H1 (cell line): ENCODE data around the gene NEGR1. TPM values are rescaled to one million over a fixed set of nuclear protein-coding genes. Genes with fewer than 3 reads are reported as not detected.

Experiments used
- CTCF ChIA-PET: fragments of 300-600 bp; sonication (Branson Sonifier 250); formaldehyde crosslinking; loops from one replicate; lab custom pipeline; 2021; ENCODE audit not compliant: partially characterized antibody; lab: Charles Lee
- POLR2A ChIA-PET: fragments of 300-600 bp; sonication (Branson Sonifier 250); formaldehyde crosslinking; loops from one replicate; lab custom pipeline; 2021; ENCODE audit warnings: inconsistent platforms; ENCODE audit not compliant: partially characterized antibody; lab: Charles Lee
- DNase-seq, 2 experiments: peaks; one replicate each; pipeline versions ENCODE4 v3.0.0 to v3.0.0-alpha.2; 2010 to 2022; ENCODE audit warnings: low spot score in 2 of 2, low read depth in 1 of 2, mixed read lengths in 1 of 2
- FAIRE-seq: peaks from 2 replicates; lab custom pipeline; 2011; peaks lifted over from hg19 to GRCh38; lab: Jason Lieb, UNC
- H2AFZ ChIP-seq: 2 replicates; pipeline ENCODE4 v1.8.1; 2012; ENCODE audit warnings: low read length, inconsistent platforms
- H2AK5ac ChIP-seq: 2 replicates; pipeline ENCODE4 v1.6.1; 2013; ENCODE audit warnings: low read depth, low read length
- H2BK120ac ChIP-seq: replicated peaks from 2 replicates; pipeline ENCODE3; 2013; ENCODE audit warnings: low read depth, low read length, inconsistent platforms
- H2BK12ac ChIP-seq: 2 replicates; pipeline ENCODE4 v1.6.1; 2013; ENCODE audit warnings: low read depth, low read length
- H2BK15ac ChIP-seq: 2 replicates; pipeline ENCODE4 v1.6.1; 2013; ENCODE audit warnings: low read length
- H2BK20ac ChIP-seq: 2 replicates; pipeline ENCODE4 v1.6.1; 2013; ENCODE audit warnings: low read length
- H2BK5ac ChIP-seq: 2 replicates; pipeline ENCODE4 v1.6.1; 2013; ENCODE audit warnings: low read depth, low read length
- H3K14ac ChIP-seq: 2 replicates; pipeline ENCODE4 v1.6.1; 2013; ENCODE audit warnings: inconsistent platforms; ENCODE audit not compliant: insufficient read length
- H3K18ac ChIP-seq: 2 replicates; pipeline ENCODE4 v1.6.1; 2013; ENCODE audit warnings: low read length; ENCODE audit errors: extremely low read depth
- H3K23ac ChIP-seq: 2 replicates; pipeline ENCODE4 v1.6.1; 2013; ENCODE audit warnings: inconsistent platforms; ENCODE audit not compliant: insufficient read length
- H3K23me2 ChIP-seq: 2 replicates; pipeline ENCODE4 v1.6.1; 2013; ENCODE audit warnings: low read depth, low read length
- H3K27ac ChIP-seq: 2 replicates; pipeline ENCODE4 v1.6.1; 2011; ENCODE audit warnings: low read depth, low read length, inconsistent platforms
- H3K27me3 ChIP-seq, 4 experiments: replicated peaks in 1 of 4; 1 replicate in 1 of 4; 2 replicates in 3 of 4; pipeline versions ENCODE4 v1.6.1 to v1.8.1; 2011 to 2013; ENCODE audit warnings: low read length in 3 of 4, mild to moderate bottlenecking in 3 of 4, inconsistent platforms in 2 of 4, mixed read lengths in 2 of 4, moderate library complexity in 1 of 4; ENCODE audit not compliant: control insufficient read depth in 3 of 4, insufficient read depth in 3 of 4; ENCODE audit errors: extremely low read depth in 1 of 4
- H3K36me3 ChIP-seq, 4 experiments: 2 replicates each; pipeline versions ENCODE4 v1.6.1 to v1.8.1; 2011 to 2013; ENCODE audit warnings: mild to moderate bottlenecking in 4 of 4, low read length in 3 of 4, moderate library complexity in 2 of 4, control low read depth in 1 of 4, inconsistent platforms in 1 of 4; ENCODE audit not compliant: insufficient read depth in 4 of 4, control insufficient read depth in 2 of 4
- H3K4ac ChIP-seq: replicated peaks from 2 replicates; pipeline ENCODE3; 2013; ENCODE audit warnings: low read length, low read depth, mixed read lengths, inconsistent platforms; ENCODE audit not compliant: insufficient read length
- H3K4me1 ChIP-seq, 4 experiments: replicated peaks in 1 of 4; 1 replicate in 1 of 4; 2 replicates in 3 of 4; pipeline versions ENCODE4 v1.6.1 to v1.8.1; 2011 to 2013; ENCODE audit warnings: low read length in 3 of 4, inconsistent platforms in 2 of 4, mixed read lengths in 1 of 4; ENCODE audit not compliant: insufficient read depth in 4 of 4, control insufficient read depth in 3 of 4
- H3K4me2 ChIP-seq, 2 experiments: 2 replicates each; pipeline versions ENCODE4 v1.6.1 to v1.8.1; 2011 to 2013; ENCODE audit warnings: low read depth in 2 of 2, low read length in 2 of 2, control low read depth in 1 of 2, inconsistent platforms in 1 of 2, mild to moderate bottlenecking in 1 of 2; ENCODE audit not compliant: insufficient read depth in 1 of 2
- H3K4me3 ChIP-seq, 4 experiments: fragments of 200-600, 300-600 bp in 1 of 4; sonication (generic), shearing (Covaris generic), sonication (Bioruptor Twin) in 1 of 4; 2 replicates each; pipeline versions ENCODE4 v1.5.1 to v1.8.1; 2011 to 2016; ENCODE audit warnings: low read length in 4 of 4, low read depth in 3 of 4, control low read depth in 2 of 4, inconsistent platforms in 2 of 4, mild to moderate bottlenecking in 2 of 4, mixed read lengths in 1 of 4, moderate library complexity in 1 of 4; ENCODE audit not compliant: insufficient read depth in 2 of 4; ENCODE audit errors: extremely low read depth in 1 of 4
- H3K56ac ChIP-seq: replicated peaks from 2 replicates; pipeline ENCODE3; 2013; ENCODE audit warnings: low read depth, mild to moderate bottlenecking, mixed read lengths, low read length, inconsistent platforms; ENCODE audit not compliant: insufficient read length
- H3K79me1 ChIP-seq: 2 replicates; pipeline ENCODE4 v1.6.1; 2013; ENCODE audit warnings: low read depth, low read length, control low read depth
- H3K79me2 ChIP-seq, 2 experiments: 2 replicates each; pipeline versions ENCODE4 v1.6.1 to v1.8.1; 2012 to 2013; ENCODE audit warnings: low read length in 2 of 2, mild to moderate bottlenecking in 2 of 2, inconsistent platforms in 1 of 2; ENCODE audit not compliant: insufficient read depth in 2 of 2, control insufficient read depth in 1 of 2
- H3K9ac ChIP-seq, 4 experiments: replicated peaks in 1 of 4; 1 replicate in 1 of 4; 2 replicates in 3 of 4; pipeline versions ENCODE4 v1.6.1 to v1.8.1; 2011 to 2013; ENCODE audit warnings: low read depth in 3 of 4, low read length in 3 of 4, control low read depth in 2 of 4, mild to moderate bottlenecking in 2 of 4, moderate library complexity in 2 of 4, inconsistent platforms in 1 of 4; ENCODE audit errors: extremely low read depth in 1 of 4
- H3K9me3 ChIP-seq, 2 experiments: 2 replicates each; pipeline versions ENCODE4 v1.6.1 to v1.8.1; 2012 to 2013; ENCODE audit warnings: mild to moderate bottlenecking in 2 of 2, moderate library complexity in 2 of 2, control low read depth in 1 of 2, inconsistent platforms in 1 of 2, low read depth in 1 of 2, low read length in 1 of 2, mixed read lengths in 1 of 2; ENCODE audit not compliant: insufficient read depth in 2 of 2
- H4K20me1 ChIP-seq, 2 experiments: replicated peaks in 1 of 2; 2 replicates each; pipeline versions ENCODE3 to v1.8.1; 2011 to 2013; ENCODE audit warnings: inconsistent platforms in 2 of 2, low read length in 2 of 2, mild to moderate bottlenecking in 1 of 2; ENCODE audit not compliant: insufficient read depth in 2 of 2, control insufficient read depth in 1 of 2
- H4K5ac ChIP-seq: 2 replicates; pipeline ENCODE4 v1.6.1; 2013; ENCODE audit warnings: low read length, low read depth, mixed read lengths, inconsistent platforms; ENCODE audit not compliant: insufficient read length
- H4K8ac ChIP-seq: 2 replicates; pipeline ENCODE4 v1.8.0; 2013; ENCODE audit warnings: mild to moderate bottlenecking, moderate library complexity, low read length, inconsistent platforms; ENCODE audit not compliant: insufficient read depth; ENCODE audit errors: extremely low read depth
- H4K91ac ChIP-seq: replicated peaks from 2 replicates; pipeline ENCODE3; 2013; ENCODE audit warnings: low read length, mixed read lengths, inconsistent platforms; ENCODE audit not compliant: insufficient read length
- BCL11A ChIP-seq, 2 experiments: IDR thresholded peaks; one replicate each; pipeline ENCODE4 v1.6.1; 2011; ENCODE audit warnings: low read depth in 2 of 2, low read length in 2 of 2, mild to moderate bottlenecking in 2 of 2
- E2F6 ChIP-seq: IDR thresholded peaks from 2 replicates; pipeline ENCODE4 v1.6.1; 2012; ENCODE audit warnings: inconsistent platforms
- KDM5A ChIP-seq: fragments of 200-600 bp; IDR thresholded peaks from 2 replicates; pipeline ENCODE4 v1.7.1; 2012; ENCODE audit warnings: mild to moderate bottlenecking, low read length, inconsistent platforms, mixed read lengths
- NRF1 ChIP-seq: IDR thresholded peaks from 2 replicates; pipeline ENCODE4 v1.6.1; 2011; ENCODE audit warnings: mild to moderate bottlenecking, low read depth, low read length, improper control_type of control experiment
- POLR2AphosphoS5 ChIP-seq: IDR thresholded peaks from 2 replicates; pipeline ENCODE4 v1.6.1; 2011; ENCODE audit warnings: low read depth, low read length
- TAF7 ChIP-seq: optimal IDR thresholded peaks from 2 replicates; pipeline ENCODE3; 2011; ENCODE audit warnings: low read depth, mild to moderate bottlenecking, inconsistent platforms, low read length, moderate library complexity, borderline replicate concordance
- TEAD4 ChIP-seq: IDR thresholded peaks from 2 replicates; pipeline ENCODE4 v1.6.1; 2012; ENCODE audit warnings: low read depth, low read length, inconsistent platforms, mixed read lengths
- YY1 ChIP-seq: IDR thresholded peaks from 2 replicates; pipeline ENCODE4 v1.6.1; 2011; ENCODE audit warnings: low read depth, mild to moderate bottlenecking, low read length
- polyA plus RNA-seq, 7 experiments: library from polyadenylated mRNA; depleted of rRNA in 3 of 7; stranded (reverse) in 5 of 7; unstranded in 2 of 7; fragments of >200 nt in 5 of 7; fragments of 200-250 nt in 2 of 7; gene quantifications; 1 replicate in 5 of 7; 2 replicates in 1 of 7; 4 replicates in 1 of 7; pipeline versions ENCODE4 v1.2.1 to v1.2.3, GENCODE V29; 2011 to 2013; ENCODE audit warnings: missing spikeins in 2 of 7, mixed read lengths in 2 of 7
- total RNA-seq: library from RNA; stranded (reverse); fragmentation: NEBNext Ultra II Directional; extraction: Animal tissue kit (Norgen Biotek cat#: 25700); gene quantifications from 2 replicates; pipeline ENCODE4 v1.2.1, GENCODE V29; 2021

The NEGR1 gene
- total and polyA plus RNA-seq, 2 of the 8 experiments (the other 6 are each of a cell fraction or from before 2014, with no cell fraction given) = 0.71 to 1.3 TPM

- POLR2A ChIA-PET = no interaction called here
- no peak for TF ChIP-seq TEAD4
- TF ChIP-seq E2F6 = no peak
- no peak for TF ChIP-seq YY1
- no peak for TF ChIP-seq NRF1
- no peak for TF ChIP-seq POLR2AphosphoS5
- no peak for TF ChIP-seq TAF7
- no peak for TF ChIP-seq BCL11A (IDR thresholded peaks at IDR 0.05; ENCODE audit: low read depth in 2 of 2, low read length in 2 of 2)
- TF ChIP-seq KDM5A = no peak
Observed at GRCh38 chr1:72150508-72150907, 131.8 kb downstream of the NEGR1 start.

More at GRCh38 chr1:72150508-72150907, 131.8 kb downstream of the NEGR1 start:
- no peak overlapping the region for H2BK12ac ChIP-seq
- no peak overlapping the region for H3K4me2 ChIP-seq
- no peak overlapping the region for H2AK5ac ChIP-seq
- no peaks in the 10 kb centered on the region for H3K4me1 ChIP-seq
- no peaks in the 10 kb centered on the region for H3K79me1 ChIP-seq
- no peak overlapping the region for H2BK5ac ChIP-seq
- FAIRE-seq = no peak
- no peak overlapping the region for H3K4ac ChIP-seq
- no peak overlapping the region for H3K56ac ChIP-seq
- H3K23ac ChIP-seq = no peak overlapping the region
- H3K18ac ChIP-seq = no peak overlapping the region
- no peak overlapping the region for H2BK120ac ChIP-seq
- no peak overlapping the region for H2AFZ ChIP-seq
- no peak overlapping the region for H4K91ac ChIP-seq
- H2BK20ac ChIP-seq = no peak overlapping the region
- H3K27ac ChIP-seq = no peak overlapping the region
- no peaks in the 10 kb centered on the region for H3K27me3 ChIP-seq
- no peak overlapping the region for H2BK15ac ChIP-seq
- no peak overlapping the region for H3K4me3 ChIP-seq
- H3K36me3 ChIP-seq = no peaks in the 10 kb centered on the region
- H3K9me3 ChIP-seq = no peaks in the 10 kb centered on the region
- H3K79me2 ChIP-seq = no peaks in the 10 kb centered on the region
- no peak overlapping the region for H4K5ac ChIP-seq
- H3K23me2 ChIP-seq = no peaks in the 10 kb centered on the region
- CTCF ChIA-PET = no interaction called here
- no peaks in the 10 kb centered on the region for H4K20me1 ChIP-seq
- H3K9ac ChIP-seq = no peak overlapping the region
- H3K14ac ChIP-seq = no peak overlapping the region
- no peak overlapping the region for H4K8ac ChIP-seq
- DNase-seq = no peak
